GM21390 (cell line): ENCODE results near the gene METTL13.

Source experiments
- ATAC-seq: cut with Tn5 transposase; IDR thresholded peaks from one replicate; pipeline ENCODE4 v1.9.1; 2021; ENCODE audit not compliant: unreplicated experiment

METTL13 gene, protein sequence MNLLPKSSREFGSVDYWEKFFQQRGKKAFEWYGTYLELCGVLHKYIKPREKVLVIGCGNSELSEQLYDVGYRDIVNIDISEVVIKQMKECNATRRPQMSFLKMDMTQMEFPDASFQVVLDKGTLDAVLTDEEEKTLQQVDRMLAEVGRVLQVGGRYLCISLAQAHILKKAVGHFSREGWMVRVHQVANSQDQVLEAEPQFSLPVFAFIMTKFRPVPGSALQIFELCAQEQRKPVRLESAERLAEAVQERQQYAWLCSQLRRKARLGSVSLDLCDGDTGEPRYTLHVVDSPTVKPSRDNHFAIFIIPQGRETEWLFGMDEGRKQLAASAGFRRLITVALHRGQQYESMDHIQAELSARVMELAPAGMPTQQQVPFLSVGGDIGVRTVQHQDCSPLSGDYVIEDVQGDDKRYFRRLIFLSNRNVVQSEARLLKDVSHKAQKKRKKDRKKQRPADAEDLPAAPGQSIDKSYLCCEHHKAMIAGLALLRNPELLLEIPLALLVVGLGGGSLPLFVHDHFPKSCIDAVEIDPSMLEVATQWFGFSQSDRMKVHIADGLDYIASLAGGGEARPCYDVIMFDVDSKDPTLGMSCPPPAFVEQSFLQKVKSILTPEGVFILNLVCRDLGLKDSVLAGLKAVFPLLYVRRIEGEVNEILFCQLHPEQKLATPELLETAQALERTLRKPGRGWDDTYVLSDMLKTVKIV

GRCh38 chr1:171781176-171781875, at the start of gene METTL13:
TSS of gene METTL13 (plus strand) at chr1:171781660. CDS start at chr1:171781968, 308 bp downstream.
- ATAC-seq: peak; percentile 97

GRCh38 chr1:171736196-171736595, 45.3 kb upstream of the METTL13 start:
- no peak for ATAC-seq

DNA sequence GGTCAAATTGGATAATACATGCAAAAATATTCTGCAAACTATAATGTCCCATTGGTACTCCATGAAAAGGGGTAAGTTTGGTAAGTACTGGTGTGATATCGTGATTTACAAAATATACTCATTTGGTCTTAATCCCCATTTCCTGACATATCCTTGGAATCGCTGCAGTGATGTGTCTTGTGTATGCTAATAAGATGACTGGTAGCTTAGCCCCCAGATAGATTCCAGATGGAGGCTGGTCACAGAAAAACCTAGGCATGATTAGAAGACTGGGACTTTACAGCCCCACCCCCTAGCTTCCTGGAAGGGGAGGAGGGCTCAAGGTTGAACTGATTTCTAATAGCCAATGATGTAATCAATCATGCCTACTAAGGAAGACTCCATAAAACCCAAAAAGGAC, 42.5 kb upstream of the METTL13 start:
- ATAC-seq: no peak

GRCh38 chr1:171739656-171740055, 41.8 kb upstream of the METTL13 start:
- ATAC-seq: no peak

DNA sequence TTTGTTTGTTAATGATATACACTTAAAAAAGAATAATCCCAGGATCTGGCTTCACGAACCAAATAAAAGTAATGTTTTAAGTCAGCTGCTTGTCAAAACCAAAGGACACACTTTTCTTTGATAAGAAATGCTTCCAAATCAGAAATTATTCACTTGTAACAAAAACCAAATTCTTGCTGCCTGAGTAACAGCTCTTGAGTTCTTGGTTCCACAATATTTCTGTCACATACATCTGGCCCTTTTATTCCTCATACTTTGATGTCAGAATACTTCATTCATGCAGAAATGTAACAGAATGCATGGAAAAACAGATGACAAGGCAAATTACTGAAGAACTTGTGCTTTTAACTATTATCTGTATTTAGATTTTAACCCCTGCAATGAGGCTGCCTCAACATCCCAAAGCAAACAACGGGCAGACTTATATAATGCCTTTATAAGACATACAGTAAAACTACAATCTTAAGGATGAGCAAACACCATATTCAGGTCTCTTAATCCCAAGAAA, 41.0 kb upstream of the METTL13 start:
- ATAC-seq: no peak

- ATAC-seq: peak; percentile 29
Measured at GRCh38 chr1:171740987-171741871, 40.2 kb upstream of the METTL13 start.

DNA sequence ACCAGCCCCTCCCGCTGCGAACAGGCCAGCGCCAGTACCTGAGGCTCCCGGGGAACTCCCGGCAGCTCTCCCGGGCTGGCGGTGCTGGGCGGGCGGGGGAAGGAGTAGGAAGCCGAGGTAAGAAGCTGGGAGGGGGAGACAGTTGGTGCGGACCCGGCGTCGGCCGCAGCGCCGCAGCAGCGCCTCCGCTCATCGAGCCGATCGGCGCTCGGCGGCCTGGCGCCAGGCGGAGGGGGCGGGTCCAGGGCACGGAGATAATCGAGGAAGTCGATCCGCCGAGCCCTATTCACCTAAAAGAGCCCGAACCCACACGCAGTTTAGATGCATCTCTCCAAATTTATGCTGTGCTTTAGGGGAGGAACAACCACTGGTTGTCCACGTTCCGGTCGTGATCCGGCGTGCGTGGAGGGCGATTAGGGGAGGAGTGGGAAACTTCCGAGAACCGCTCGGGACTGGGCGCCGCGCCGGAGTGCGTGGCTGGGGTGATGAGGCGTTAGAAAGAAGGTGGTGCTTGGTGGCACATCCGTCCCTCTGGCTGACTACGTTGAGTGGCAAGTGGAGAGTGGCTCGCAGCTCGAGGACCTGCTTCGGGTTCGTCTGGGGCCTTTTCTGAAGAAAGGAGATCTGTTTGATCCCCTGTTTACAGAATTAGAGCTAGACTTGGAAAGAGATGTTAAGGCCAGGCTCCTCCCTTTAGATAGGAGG, 39.4 kb upstream of the METTL13 start, which contains the start of gene VAMP4:
VAMP4 (minus strand) TSS at position 194 of the 705 bp plus-strand sequence. CDS start 3,651 bp downstream, outside the sequence.
- peak; percentile 89 for ATAC-seq

- ATAC-seq: peak; percentile 8
Measured at GRCh38 chr1:171742577-171742922, 38.9 kb upstream of the METTL13 start.

GRCh38 chr1:171743081-171743870, 38.2 kb upstream of the METTL13 start:
- ATAC-seq: no peak

- ATAC-seq: no peak
Measured at GRCh38 chr1:171744986-171745385, 36.5 kb upstream of the METTL13 start.

- ATAC-seq: no peak
Measured at GRCh38 chr1:171748651-171749050, 32.8 kb upstream of the METTL13 start.

GRCh38 chr1:171751221-171751620, 30.2 kb upstream of the METTL13 start:
- no peak for ATAC-seq

DNA sequence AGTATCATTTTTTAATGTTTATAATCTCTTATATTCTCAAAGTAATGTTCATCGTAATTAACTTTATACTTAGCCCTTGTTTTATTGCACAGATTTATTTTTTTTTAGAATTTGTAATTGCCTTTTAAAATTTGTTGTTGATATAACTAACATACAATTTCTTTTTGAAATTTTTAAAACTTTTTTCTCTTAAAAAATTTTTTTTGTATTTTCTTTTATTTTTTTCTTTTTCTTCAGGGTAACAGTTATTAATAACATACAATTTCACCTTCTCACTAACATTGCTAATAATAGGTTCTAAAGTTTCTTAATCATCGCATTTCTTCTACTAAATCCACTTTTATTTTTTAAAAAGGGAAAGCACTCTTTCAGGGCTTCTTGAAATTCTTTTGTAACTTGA, 28.3 kb upstream of the METTL13 start:
- no peak for ATAC-seq

DNA sequence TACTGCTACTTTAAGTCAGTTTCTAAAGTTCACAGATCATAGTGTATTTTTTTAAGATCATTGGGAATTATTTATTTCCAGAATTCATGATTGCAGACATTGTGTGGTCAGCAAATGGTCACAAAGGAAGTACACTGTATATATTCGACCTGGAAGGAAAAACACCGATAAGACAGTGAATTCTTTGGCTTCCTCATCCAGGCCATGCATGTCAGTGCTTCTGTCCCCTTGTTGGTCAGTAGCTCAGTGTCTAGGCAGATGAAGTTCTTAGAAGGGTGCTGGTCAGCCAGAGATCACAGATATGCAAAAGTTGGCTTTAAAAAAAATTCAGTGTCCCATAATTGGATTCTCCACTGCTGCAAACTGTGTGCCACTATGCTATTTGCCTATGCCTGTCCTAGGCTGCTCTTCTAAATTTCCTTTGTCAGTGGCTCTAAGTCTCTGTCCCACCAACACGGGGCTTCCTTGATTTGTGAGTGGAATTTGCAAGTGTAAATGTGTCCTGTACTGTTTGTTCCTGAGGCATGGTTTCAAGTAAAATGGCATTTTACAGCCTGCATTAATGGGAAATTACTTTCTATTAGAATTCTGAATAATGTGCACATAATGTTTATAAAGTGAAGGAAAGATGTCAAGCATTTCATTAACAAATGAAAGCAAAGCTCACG, 27.6 kb upstream of the METTL13 start:
- ATAC-seq: no peak

DNA sequence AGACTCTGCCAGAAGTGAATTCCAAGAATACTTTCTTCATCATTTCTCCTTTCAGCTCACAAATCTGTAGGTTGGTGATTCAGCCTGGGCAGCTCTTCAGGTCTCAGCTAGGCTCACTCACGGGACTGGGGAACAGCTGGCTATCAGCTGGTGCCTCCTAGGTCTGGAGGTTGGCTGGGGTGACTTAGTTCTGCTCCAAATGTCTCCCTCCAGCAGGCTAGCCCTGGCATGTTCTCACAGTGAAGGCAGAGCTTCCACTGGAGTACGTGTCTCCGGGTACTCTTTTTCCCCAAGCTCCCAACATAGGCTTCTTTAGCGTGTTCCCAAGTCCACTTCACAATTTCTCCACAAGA, 27.1 kb upstream of the METTL13 start:
- no peak for ATAC-seq

DNA sequence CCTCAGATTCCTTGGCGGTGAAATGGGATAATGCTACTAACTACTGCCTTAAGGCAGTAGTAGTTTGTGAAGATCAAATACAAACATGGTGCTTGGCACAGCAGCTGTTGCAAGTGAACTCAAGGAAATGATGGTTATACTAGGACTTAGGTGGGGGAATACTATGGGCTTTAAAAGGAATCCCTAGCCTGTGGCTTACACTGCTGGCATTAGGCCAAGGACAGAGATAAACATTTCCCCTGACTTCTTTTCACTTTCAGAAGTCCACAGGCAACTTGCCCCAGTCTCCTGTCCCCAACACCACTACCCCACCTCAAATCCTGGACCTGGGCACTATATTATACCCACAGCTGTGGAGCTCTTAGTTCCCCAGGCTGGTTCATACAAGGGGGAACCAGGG, 26.5 kb upstream of the METTL13 start:
- no peak for ATAC-seq

DNA sequence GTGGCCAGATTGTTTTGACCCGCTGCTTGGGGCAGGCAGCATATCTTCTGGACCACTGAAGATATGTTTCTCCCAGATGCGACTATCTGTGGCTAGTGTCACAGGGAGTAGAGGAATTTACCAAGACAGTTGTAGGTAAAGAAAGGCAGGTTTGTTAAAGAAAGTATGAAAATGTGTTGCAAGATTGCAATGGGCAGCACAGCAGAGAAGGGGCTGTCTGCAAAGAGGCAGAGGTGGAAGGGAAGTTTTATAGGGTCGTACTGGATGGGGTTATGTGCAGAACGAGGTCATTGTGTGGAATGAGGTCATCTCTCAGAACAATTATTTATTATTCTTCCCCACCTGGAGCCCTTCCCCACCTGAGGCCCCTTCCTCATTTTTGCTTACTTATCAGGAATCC, 24.6 kb upstream of the METTL13 start:
- no peak for ATAC-seq

DNA sequence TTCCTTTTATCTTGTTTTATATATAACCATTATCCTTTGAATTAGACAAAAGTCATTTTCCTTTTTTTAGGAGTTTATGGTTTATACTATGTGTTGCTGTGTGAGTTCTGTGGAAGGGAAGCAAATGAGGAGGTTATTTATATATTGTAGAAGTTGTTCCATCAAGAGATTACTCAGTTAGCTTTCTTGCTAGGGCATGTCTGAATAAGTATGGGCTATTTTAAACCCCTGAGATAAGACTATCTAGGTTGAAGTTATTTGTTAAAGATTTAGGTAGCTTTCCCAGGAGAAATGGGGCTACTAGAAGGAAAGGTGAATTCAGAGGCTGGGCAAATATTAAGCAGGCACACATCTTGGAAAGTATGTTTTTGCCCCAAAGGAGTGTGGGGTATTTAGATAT, 23.4 kb upstream of the METTL13 start:
- no peak for ATAC-seq

DNA sequence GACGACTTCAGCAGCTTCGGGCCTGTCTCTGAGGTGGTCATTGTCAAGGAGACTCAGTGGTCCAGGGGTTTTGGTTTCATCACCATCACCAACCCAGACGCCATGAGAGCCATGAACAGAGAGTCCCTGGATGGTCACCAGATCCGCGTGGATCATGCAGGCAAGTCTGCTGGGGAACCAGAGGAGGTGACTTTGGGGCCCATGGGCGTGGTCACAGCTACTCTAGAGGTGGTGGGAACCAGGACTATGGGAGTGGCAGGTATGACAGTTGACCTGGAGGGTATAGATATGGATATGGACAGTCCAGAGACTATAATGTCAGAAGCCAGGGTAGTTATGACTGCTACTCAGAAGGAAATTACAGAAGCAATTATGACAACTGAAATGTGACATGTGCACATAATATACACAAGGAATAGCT, 19.3 kb upstream of the METTL13 start:
- ATAC-seq: no peak
